HepG2 (cell line): ENCODE data around the gene CABP4. TPM values are rescaled to one million over a fixed set of nuclear protein-coding genes. Genes with fewer than 3 reads are reported as not detected.

Source experiments
- BATF2 ChIP-seq: sonication (generic); formaldehyde crosslinking; IDR thresholded peaks from 2 replicates; pipeline ENCODE4 v1.8.0; 2022; ENCODE audit warnings: mild to moderate bottlenecking, missing genetic modification reagents, moderate library complexity
- CENPBD1 ChIP-seq: sonication (generic); formaldehyde crosslinking; IDR thresholded peaks from 2 replicates; pipeline ENCODE4 v1.8.0; 2022; ENCODE audit warnings: missing genetic modification reagents, low read depth, mild to moderate bottlenecking, borderline replicate concordance
- ELK4 ChIP-seq: sonication (generic); formaldehyde crosslinking; IDR thresholded peaks from 2 replicates; pipeline ENCODE4 v1.9.0; 2021; ENCODE audit warnings: missing genetic modification reagents, borderline replicate concordance
- GMEB1 ChIP-seq: sonication (generic); formaldehyde crosslinking; IDR thresholded peaks from 2 replicates; pipeline ENCODE4 v1.5.1; 2020; ENCODE audit warnings: missing genetic modification reagents, mild to moderate bottlenecking, borderline replicate concordance
- HNRNPK ChIP-seq: fragments of 200-400 bp; formaldehyde crosslinking; IDR thresholded peaks from 2 replicates; pipeline ENCODE4 v1.6.1; 2018; ENCODE audit warnings: low read length, low read depth, moderate library complexity, mild to moderate bottlenecking; ENCODE audit not compliant: poor library complexity, severe bottlenecking
- MZF1 ChIP-seq: sonication (generic); formaldehyde crosslinking; IDR thresholded peaks from 2 replicates; pipeline ENCODE4 v1.8.1; 2023; ENCODE audit warnings: mild to moderate bottlenecking, missing genetic modification reagents, borderline replicate concordance
- PBX3 ChIP-seq: sonication (generic); formaldehyde crosslinking; IDR thresholded peaks from 2 replicates; pipeline ENCODE4 v1.8.1; 2023; ENCODE audit warnings: missing genetic modification reagents, inconsistent platforms, borderline replicate concordance
- RXRA ChIP-seq: sonication (generic); formaldehyde crosslinking; IDR thresholded peaks from 2 replicates; pipeline ENCODE4 v1.5.1; 2020; ENCODE audit warnings: missing genetic modification reagents
- SP5 ChIP-seq: IDR thresholded peaks from 2 replicates; pipeline ENCODE4 v1.6.1; 2016; ENCODE audit warnings: low read depth, borderline replicate concordance
- TFDP1 ChIP-seq: IDR thresholded peaks from 2 replicates; pipeline ENCODE4 v1.6.1; 2016; ENCODE audit warnings: missing compliant biosample characterization, missing genetic modification reagents, borderline replicate concordance
- ZFAT ChIP-seq: sonication (generic); formaldehyde crosslinking; conservative IDR thresholded peaks from 2 replicates; pipeline ENCODE4 v1.8.1; 2023; ENCODE audit warnings: missing genetic modification reagents, inconsistent platforms
- ZFP91 ChIP-seq: sonication (generic); formaldehyde crosslinking; IDR thresholded peaks from 2 replicates; pipeline ENCODE4 v1.9.0; 2022; ENCODE audit warnings: missing genetic modification reagents, mild to moderate bottlenecking, borderline replicate concordance
- ZMAT3 ChIP-seq: sonication (generic); formaldehyde crosslinking; conservative IDR thresholded peaks from 2 replicates; pipeline ENCODE4 v1.7.0; 2021; ENCODE audit warnings: missing genetic modification reagents
- ZNF225 ChIP-seq: sonication (generic); formaldehyde crosslinking; IDR thresholded peaks from 2 replicates; pipeline ENCODE4 v1.4.0; 2020; ENCODE audit warnings: mild to moderate bottlenecking, missing genetic modification reagents
- ZNF672 ChIP-seq: sonication (generic); formaldehyde crosslinking; IDR thresholded peaks from 2 replicates; pipeline ENCODE4 v1.8.1; 2022; ENCODE audit warnings: missing genetic modification reagents
- polyA plus RNA-seq, 8 experiments: library from polyadenylated mRNA; depleted of rRNA in 3 of 8; stranded (reverse) in 7 of 8; unstranded in 1 of 8; fragments of >200 nt; fragmentation: Illumina TruSeq in 4 of 8; extraction: Trizol in 4 of 8; gene quantifications; 2 replicates each; pipeline versions ENCODE4 v1.2.1 to v1.2.3, GENCODE V29; 2011 to 2016; ENCODE audit warnings: low read depth in 4 of 8, missing spikeins in 1 of 8, mixed read lengths in 1 of 8; ENCODE audit not compliant: insufficient read depth in 1 of 8
- total RNA-seq, 5 experiments: library from RNA; depleted of rRNA; stranded (reverse); fragments of >200 nt; fragmentation: Illumina TruSeq; extraction: Trizol; gene quantifications; 2 replicates each; pipeline ENCODE4 v1.2.3, GENCODE V29; 2016; ENCODE audit warnings: low read depth in 1 of 5

The CABP4 gene
- total and polyA plus RNA-seq, 2 of the 13 experiments (the other 11 are each of a cell fraction or from before 2014, with no cell fraction given): not detected

GRCh38 chr11:67505605-67506396, 50.6 kb downstream of the CABP4 start (continued):
- TF ChIP-seq ZFP91 (CRISPR knock-in tag): peak; percentile 81; the same call in 1 of the 2 replicates
- 0 out of 2 replicates have a peak, but pooled peaks have one; percentile 22 for TF ChIP-seq ZMAT3 (CRISPR knock-in tag)
- no peak for TF ChIP-seq ELK4 (CRISPR knock-in tag)
- no peak for TF ChIP-seq CENPBD1 (CRISPR knock-in tag)
- TF ChIP-seq SP5: peak; percentile 18; the same call in 1 of the 2 replicates
- TF ChIP-seq MZF1 (CRISPR knock-in tag): no peak
- TF ChIP-seq BATF2 (CRISPR knock-in tag): peak; percentile 35; the same call in 1 of the 2 replicates
- peak; percentile 68 for TF ChIP-seq RXRA (CRISPR knock-in tag)
- TF ChIP-seq GMEB1 (CRISPR knock-in tag): peak; percentile 54
- peak; percentile 14; the same call in 1 of the 2 replicates for TF ChIP-seq TFDP1 (CRISPR knock-in tag)
- TF ChIP-seq ZNF225 (CRISPR knock-in tag): peak; percentile 60; the same call in 1 of the 2 replicates
- TF ChIP-seq ZNF672: 0 out of 2 replicates have a peak, but pooled peaks have one; percentile 51
- no peak for TF ChIP-seq PBX3
- TF ChIP-seq HNRNPK: no peak
- TF ChIP-seq ZFAT (CRISPR knock-in tag): no peak
